ENCODE results near the gene COL4A4. TPM values are rescaled to one million over a fixed set of nuclear protein-coding genes. Genes with fewer than 3 reads are reported as not detected.

COL4A4 gene
- total RNA-seq, 4 donors from 2014 or later, result 1.7 to 11.5 (median 2.8) TPM

- TF ChIP-seq CTCF (IDR thresholded peaks at IDR 0.05; ENCODE audit: low read depth), result no peak
Measured at GRCh38 chr2:227148106-227148505, 15.9 kb downstream of the COL4A4 start.

- no peak for TF ChIP-seq CTCF (IDR thresholded peaks at IDR 0.05; ENCODE audit: low read depth)
Measured at GRCh38 chr2:227147023-227147422, 17.0 kb downstream of the COL4A4 start.

GRCh38 chr2:227146456-227146855 lies 17.5 kb downstream of the COL4A4 start:
- no peak for TF ChIP-seq CTCF (IDR thresholded peaks at IDR 0.05; ENCODE audit: low read depth)

- TF ChIP-seq CTCF (IDR thresholded peaks at IDR 0.05; ENCODE audit: low read depth), result no peak
Measured at GRCh38 chr2:227143895-227144294, 20.1 kb downstream of the COL4A4 start.

- no peak for TF ChIP-seq CTCF (IDR thresholded peaks at IDR 0.05; ENCODE audit: low read depth)
Measured at GRCh38 chr2:227141301-227141700, 22.7 kb downstream of the COL4A4 start.

- TF ChIP-seq CTCF (IDR thresholded peaks at IDR 0.05; ENCODE audit: low read depth), result no peak
Measured at GRCh38 chr2:227134591-227134990, 29.4 kb downstream of the COL4A4 start.

GRCh38 chr2:227132986-227133385 lies 31.0 kb downstream of the COL4A4 start:
- no peak for TF ChIP-seq CTCF (IDR thresholded peaks at IDR 0.05; ENCODE audit: low read depth)
